ENCODE measurements around the gene KRTAP9-9. TPM values are rescaled to one million over a fixed set of nuclear protein-coding genes. Genes with fewer than 3 reads are reported as not detected.
"Not testable (repeated sequence)": the region's sequence is repeated elsewhere in the genome, so short reads cannot be mapped to it uniquely, and the experiment has no call there.

The KRTAP9-9 gene
- total RNA-seq, 1 donor from 2014 or later, result not detected

DNA sequence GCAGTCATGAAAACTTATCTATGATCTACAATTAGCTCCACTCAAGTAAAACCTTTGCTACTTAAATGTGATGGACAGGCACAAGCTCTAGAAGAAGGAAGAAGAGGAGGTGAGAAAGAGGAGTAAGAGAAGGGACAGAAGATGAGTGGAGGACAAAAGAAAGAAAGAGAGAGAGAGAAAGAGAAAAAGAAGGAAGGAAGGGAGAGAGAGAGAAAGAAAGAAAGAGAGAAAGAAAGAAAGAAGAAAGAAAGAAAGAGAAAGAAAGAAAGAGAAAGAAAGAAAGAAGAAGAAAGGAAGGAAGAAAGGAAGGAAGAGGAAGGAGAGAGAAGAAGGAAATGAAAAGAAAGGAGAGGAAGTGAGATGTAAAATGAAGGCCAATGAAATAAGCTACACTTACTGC is 25.1 kb upstream of the KRTAP9-9 start:
- no peak for DNase-seq (ENCODE audit: low read depth)
- Histone ChIP-seq H3K27me3 (ENCODE audit: control insufficient read depth, insufficient read depth, low read length) (no peaks in the 10 kb centered on the region), H3K36me3 (ENCODE audit: control insufficient read depth, insufficient read depth, low read length) (no peaks in the 10 kb centered on the region), H3K4me3 (ENCODE audit: low read depth, low read length) (no peak overlapping the region)
- TF ChIP-seq, protein P1, sequence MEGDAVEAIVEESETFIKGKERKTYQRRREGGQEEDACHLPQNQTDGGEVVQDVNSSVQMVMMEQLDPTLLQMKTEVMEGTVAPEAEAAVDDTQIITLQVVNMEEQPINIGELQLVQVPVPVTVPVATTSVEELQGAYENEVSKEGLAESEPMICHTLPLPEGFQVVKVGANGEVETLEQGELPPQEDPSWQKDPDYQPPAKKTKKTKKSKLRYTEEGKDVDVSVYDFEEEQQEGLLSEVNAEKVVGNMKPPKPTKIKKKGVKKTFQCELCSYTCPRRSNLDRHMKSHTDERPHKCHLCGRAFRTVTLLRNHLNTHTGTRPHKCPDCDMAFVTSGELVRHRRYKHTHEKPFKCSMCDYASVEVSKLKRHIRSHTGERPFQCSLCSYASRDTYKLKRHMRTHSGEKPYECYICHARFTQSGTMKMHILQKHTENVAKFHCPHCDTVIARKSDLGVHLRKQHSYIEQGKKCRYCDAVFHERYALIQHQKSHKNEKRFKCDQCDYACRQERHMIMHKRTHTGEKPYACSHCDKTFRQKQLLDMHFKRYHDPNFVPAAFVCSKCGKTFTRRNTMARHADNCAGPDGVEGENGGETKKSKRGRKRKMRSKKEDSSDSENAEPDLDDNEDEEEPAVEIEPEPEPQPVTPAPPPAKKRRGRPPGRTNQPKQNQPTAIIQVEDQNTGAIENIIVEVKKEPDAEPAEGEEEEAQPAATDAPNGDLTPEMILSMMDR (IDR thresholded peaks at IDR 0.05; ENCODE audit: insufficient read depth, low read length, poor library complexity, severe bottlenecking), result no peak

DNA sequence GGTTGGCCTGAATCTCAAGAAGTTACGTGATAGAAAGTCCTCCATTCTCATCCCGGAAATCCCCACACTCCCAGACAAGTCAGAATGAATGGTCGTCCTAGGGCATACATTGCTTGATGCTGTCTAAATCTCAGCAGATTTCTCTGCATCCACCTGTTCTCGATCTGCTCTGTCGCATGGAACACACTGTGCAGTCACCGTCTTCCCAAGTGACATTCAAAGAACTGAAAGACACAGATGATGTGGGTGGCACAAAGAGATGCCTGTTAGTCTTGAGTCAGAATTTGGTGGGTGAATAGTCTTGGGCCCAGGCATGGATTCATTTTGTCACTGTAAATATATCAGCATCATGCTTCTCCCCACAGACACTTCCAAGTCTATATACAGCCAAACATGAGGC is 23.5 kb upstream of the KRTAP9-9 start:
- H3K36me3 ChIP-seq (ENCODE audit: control insufficient read depth, insufficient read depth, low read length), result no peaks in the 10 kb centered on the region
- H3K4me3 ChIP-seq (ENCODE audit: low read depth, low read length), result no peak overlapping the region
- TF ChIP-seq, protein P1 (IDR thresholded peaks at IDR 0.05; ENCODE audit: insufficient read depth, low read length, poor library complexity, severe bottlenecking), result no peak
- no peaks in the 10 kb centered on the region for H3K27me3 ChIP-seq (ENCODE audit: control insufficient read depth, insufficient read depth, low read length)
- DNase-seq (ENCODE audit: low read depth), result no peak

DNA sequence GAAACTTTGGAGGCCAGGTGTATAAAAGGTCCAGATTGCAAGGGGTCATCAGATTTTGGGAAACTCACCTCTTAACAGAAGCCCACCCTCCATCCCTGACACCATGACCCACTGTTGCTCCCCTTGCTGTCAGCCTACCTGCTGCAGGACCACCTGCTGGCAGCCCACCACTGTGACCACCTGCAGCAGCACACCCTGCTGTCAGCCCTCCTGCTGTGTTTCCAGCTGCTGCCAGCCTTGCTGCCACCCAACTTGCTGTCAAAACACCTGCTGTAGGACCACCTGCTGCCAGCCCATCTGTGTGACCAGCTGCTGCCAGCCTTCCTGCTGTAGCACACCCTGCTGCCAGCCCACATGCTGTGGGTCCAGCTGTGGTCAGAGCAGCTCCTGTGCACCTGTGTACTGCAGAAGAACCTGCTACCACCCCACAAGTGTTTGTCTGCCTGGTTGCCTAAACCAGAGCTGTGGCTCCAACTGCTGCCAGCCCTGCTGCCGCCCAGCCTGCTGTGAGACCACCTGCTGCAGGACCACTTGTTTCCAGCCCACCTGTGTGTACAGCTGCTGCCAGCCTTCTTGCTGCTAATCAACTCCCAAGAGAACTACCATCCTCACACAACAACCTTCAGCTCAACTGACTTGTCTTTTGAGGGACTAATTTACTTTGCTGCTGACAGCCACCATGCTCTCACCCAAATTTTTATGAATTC is 22.6 kb upstream of the KRTAP9-9 start, which contains the start of gene KRTAP9-3:
Gene KRTAP9-3, plus strand, starts transcription at position 51 of the 707 bp plus-strand sequence. Its CDS starts 53 bp downstream, at position 104.
- not testable (repeated sequence) for DNase-seq (ENCODE audit: low read depth); H3K4me3 ChIP-seq (ENCODE audit: low read depth, low read length); H3K27me3 ChIP-seq (ENCODE audit: control insufficient read depth, insufficient read depth, low read length); H3K36me3 ChIP-seq (ENCODE audit: control insufficient read depth, insufficient read depth, low read length)

DNA sequence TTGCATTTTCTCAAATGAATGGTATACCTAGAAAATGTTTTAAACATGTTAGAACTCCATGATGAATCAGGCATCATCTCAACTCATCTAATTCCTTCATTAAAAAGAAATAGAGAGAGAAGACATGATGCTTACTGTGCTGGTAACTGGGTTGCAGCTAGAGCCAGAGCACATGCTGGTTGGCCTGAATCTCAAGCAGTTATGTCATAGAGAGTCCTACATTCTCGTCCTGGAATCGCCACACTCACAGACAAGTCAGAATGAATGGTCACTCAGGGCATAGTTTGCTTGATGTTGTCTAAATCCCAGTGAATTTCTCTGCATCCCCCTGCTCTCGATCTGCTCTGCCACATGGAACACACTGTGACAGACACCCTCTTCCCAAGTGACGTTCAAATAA is 18.1 kb upstream of the KRTAP9-9 start:
- not testable (repeated sequence) for DNase-seq (ENCODE audit: low read depth); H3K27me3 ChIP-seq (ENCODE audit: control insufficient read depth, insufficient read depth, low read length); H3K36me3 ChIP-seq (ENCODE audit: control insufficient read depth, insufficient read depth, low read length); H3K4me3 ChIP-seq (ENCODE audit: low read depth, low read length)

DNA sequence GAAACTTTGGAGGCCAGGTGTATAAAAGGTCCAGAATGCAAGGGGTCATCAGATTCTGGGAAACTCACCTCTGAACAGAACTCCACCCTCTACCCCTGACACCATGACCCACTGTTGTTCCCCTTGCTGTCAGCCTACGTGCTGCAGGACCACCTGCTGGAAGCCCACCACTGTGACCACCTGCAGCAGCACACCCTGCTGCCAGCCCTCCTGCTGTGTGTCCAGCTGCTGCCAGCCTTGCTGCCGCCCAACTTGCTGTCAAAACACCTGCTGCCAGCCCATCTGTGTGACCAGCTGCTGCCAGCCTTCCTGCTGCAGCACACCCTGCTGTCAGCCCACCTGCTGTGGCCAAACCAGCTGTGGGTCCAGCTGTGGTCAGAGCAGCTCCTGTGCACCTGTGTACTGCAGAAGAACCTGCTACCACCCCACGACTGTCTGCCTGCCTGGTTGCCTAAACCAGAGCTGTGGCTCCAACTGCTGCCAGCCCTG is 17.2 kb upstream of the KRTAP9-9 start, which contains the start of gene KRTAP9-8:
Gene KRTAP9-8, plus strand, starts transcription at position 51 of the 489 bp plus-strand sequence. Its CDS starts 53 bp downstream, at position 104.
- H3K27me3 ChIP-seq (ENCODE audit: control insufficient read depth, insufficient read depth, low read length); H3K4me3 ChIP-seq (ENCODE audit: low read depth, low read length); DNase-seq (ENCODE audit: low read depth); H3K36me3 ChIP-seq (ENCODE audit: control insufficient read depth, insufficient read depth, low read length): not testable (repeated sequence)

DNA sequence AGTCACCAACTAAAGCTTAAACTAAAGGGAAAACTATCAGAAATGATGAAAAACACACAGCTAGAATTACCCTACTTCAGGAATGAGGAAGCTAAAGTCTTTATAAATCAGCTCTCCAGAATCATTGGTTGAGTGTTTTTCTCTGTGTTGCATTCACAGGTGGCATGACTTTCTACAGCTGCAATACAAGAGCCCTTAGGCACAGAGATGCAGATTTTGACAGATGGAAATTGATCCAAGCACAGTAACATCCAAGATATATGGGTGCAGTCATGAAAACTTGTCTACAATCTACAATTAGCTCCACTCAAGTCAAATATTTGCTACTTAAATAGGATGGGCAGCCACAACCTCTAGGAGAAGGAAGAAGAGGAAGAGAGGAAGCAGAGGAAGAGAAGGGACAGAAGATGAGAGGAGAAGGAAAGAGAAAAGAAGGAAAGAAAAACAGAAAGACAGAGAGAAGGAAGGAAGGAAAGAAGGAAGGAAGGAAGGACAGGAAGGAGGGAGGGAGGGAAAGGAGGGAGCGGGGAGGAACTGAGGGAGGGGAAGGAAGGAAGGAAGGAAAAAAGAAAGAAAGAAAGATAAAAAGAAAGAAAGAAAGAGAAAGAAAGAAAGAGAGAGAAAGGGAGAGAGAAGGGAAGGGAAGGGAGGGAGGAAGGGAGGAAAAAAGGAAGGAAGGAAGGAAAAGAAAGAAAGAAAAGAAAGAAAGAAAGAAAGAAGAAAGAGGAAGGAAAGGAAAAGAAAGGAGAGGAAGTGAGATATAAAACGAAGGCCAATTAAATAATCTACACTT is 8.0 kb upstream of the KRTAP9-9 start:
- not testable (repeated sequence) for DNase-seq (ENCODE audit: low read depth); H3K36me3 ChIP-seq (ENCODE audit: control insufficient read depth, insufficient read depth, low read length); H3K27me3 ChIP-seq (ENCODE audit: control insufficient read depth, insufficient read depth, low read length); H3K4me3 ChIP-seq (ENCODE audit: low read depth, low read length)

DNA sequence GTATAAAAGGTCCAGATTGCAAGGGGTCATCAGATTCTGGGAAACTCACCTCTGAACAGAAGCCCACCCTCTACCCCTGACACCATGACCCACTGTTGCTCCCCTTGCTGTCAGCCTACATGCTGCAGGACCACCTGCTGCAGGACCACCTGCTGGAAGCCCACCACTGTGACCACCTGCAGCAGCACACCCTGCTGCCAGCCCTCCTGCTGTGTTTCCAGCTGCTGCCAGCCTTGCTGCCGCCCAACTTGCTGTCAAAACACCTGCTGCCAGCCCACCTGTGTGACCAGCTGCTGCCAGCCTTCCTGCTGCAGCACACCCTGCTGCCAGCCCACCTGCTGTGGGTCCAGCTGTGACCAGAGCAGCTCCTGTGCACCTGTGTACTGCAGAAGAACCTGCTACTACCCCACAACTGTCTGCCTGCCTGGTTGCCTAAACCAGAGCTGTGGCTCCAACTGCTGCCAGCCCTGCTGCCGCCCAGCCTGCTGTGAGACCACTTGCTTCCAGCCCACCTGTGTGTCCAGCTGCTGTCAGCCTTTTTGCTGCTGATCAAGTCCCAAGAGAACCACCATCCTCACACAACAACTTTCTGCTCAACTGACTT is 5.4 kb upstream of the KRTAP9-9 start, which contains the start of gene KRTAP9-4:
Gene KRTAP9-4, plus strand, starts transcription at position 51 of the 604 bp plus-strand sequence. Its CDS starts 34 bp downstream, at position 85.
- H3K4me3 ChIP-seq (ENCODE audit: low read depth, low read length); H3K27me3 ChIP-seq (ENCODE audit: control insufficient read depth, insufficient read depth, low read length); DNase-seq (ENCODE audit: low read depth); H3K36me3 ChIP-seq (ENCODE audit: control insufficient read depth, insufficient read depth, low read length): not testable (repeated sequence)

DNA sequence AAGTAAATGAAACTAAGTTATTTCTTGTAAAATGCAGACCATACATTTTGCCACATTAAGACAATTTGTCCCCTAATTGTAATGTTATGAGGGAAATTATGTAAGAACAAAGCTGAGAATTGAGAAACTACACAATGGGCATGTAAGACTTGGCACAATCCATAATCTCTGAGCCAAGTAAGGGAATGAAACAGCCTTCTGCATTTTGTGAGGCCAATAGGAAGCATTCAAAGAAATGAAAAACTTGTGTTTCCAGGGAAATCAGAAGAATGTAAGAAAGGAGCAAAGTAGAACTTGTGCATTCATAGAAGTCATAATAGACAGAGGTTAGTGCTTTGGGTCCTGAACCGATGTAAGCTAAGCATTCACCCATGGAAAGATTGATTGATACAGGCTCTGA is 3.9 kb upstream of the KRTAP9-9 start:
- TF ChIP-seq, protein P1 (IDR thresholded peaks at IDR 0.05; ENCODE audit: insufficient read depth, low read length, poor library complexity, severe bottlenecking), result no peak
- DNase-seq (ENCODE audit: low read depth), result no peak
- Histone ChIP-seq H3K4me3 (ENCODE audit: low read depth, low read length) (no peak overlapping the region), H3K36me3 (ENCODE audit: control insufficient read depth, insufficient read depth, low read length) (no peaks in the 10 kb centered on the region), H3K27me3 (ENCODE audit: control insufficient read depth, insufficient read depth, low read length) (no peaks in the 10 kb centered on the region)
